HCT116 (cell line): ENCODE results near the gene GHR. TPM values are rescaled to one million over a fixed set of nuclear protein-coding genes. Genes with fewer than 3 reads are reported as not detected.

Experiments used
- ATAC-seq: fragments of 200-7000 bp; cut with Tn5 transposase; 2 replicates; pipeline ENCODE4 v1.9.1; 2020; ENCODE audit warnings: mild to moderate bottlenecking, moderate library complexity
- BruUV-seq: library from RNA; stranded (reverse); fragments of 400-500 nt; replicated peaks from 2 replicates; lab custom pipeline; 2021; lab: Mats Ljungman, UMichigan
- CTCF ChIA-PET: fragments of 300-600 bp; sonication (Branson Sonifier 250); formaldehyde crosslinking; loops from one replicate; lab custom pipeline; 2021; ENCODE audit warnings: antibody characterized with exemption; lab: Charles Lee
- POLR2A ChIA-PET: fragments of 300-600, 350-600 bp; sonication (Branson Sonifier 250); formaldehyde crosslinking; loops from one replicate; lab custom pipeline; 2021; ENCODE audit warnings: antibody characterized with exemption; lab: Charles Lee
- RAD21 ChIA-PET, 2 experiments: fragments of 300-600 bp; sonication (Branson Sonifier 250); formaldehyde crosslinking; loops; one replicate each; lab custom pipeline; 2023; ENCODE audit warnings: low total read pairs in 2 of 2; ENCODE audit not compliant: uncharacterized antibody in 2 of 2, unreplicated experiment in 2 of 2, low non-redundant PET in 1 of 2; lab: Charles Lee
- DNase-seq: peaks from one replicate; pipeline ENCODE4 v3.0.0-alpha.2; 2010; ENCODE audit warnings: low read depth, low spot score
- H2AFZ ChIP-seq: fragments of 200-600 bp; shearing (Covaris generic), sonication (generic); 2 replicates; pipeline ENCODE4 v1.6.1; 2017; ENCODE audit warnings: low read depth, mixed run types, mixed read lengths, antibody characterized with exemption, low read length; ENCODE audit not compliant: poor library complexity, severe bottlenecking
- H3K27ac ChIP-seq: 2 replicates; pipeline ENCODE4 v1.5.1; 2012; ENCODE audit warnings: low read depth, low read length
- H3K27me3 ChIP-seq: fragments of 200-600 bp; sonication (generic); 2 replicates; pipeline ENCODE4 v1.6.1; 2016; ENCODE audit warnings: mixed run types, low read length, mixed read lengths; ENCODE audit not compliant: insufficient read depth
- H3K36me3 ChIP-seq, 2 experiments: fragments of 200-500 bp in 1 of 2; fragments of 200-600 bp in 1 of 2; sonication (Bioruptor generic) in 1 of 2; sonication (generic) in 1 of 2; 2 replicates each; pipeline versions ENCODE4 v1.5.1 to v1.6.1; 2014 to 2016; ENCODE audit warnings: low read length in 2 of 2, inconsistent platforms in 1 of 2, mixed read lengths in 1 of 2, mixed run types in 1 of 2; ENCODE audit not compliant: insufficient read depth in 2 of 2, control insufficient read depth in 1 of 2
- H3K4me1 ChIP-seq, 2 experiments: fragments of 200-600 bp in 1 of 2; sonication (generic) in 1 of 2; 2 replicates each; pipeline versions ENCODE4 v1.5.1 to v1.6.1; 2012 to 2017; ENCODE audit warnings: low read length in 2 of 2, inconsistent platforms in 1 of 2, mild to moderate bottlenecking in 1 of 2, mixed read lengths in 1 of 2, mixed run types in 1 of 2, moderate library complexity in 1 of 2; ENCODE audit not compliant: insufficient read depth in 2 of 2, control insufficient read depth in 1 of 2
- H3K4me2 ChIP-seq: fragments of 200-600 bp; sonication (generic); 2 replicates; pipeline ENCODE4 v1.6.1; 2017; ENCODE audit warnings: mixed run types, low read length, mixed read lengths
- H3K4me3 ChIP-seq, 2 experiments: fragments of 200-600 bp in 1 of 2; sonication (generic) in 1 of 2; replicated peaks in 1 of 2; 2 replicates each; pipeline ENCODE4 v1.5.1; 2011 to 2016; ENCODE audit warnings: low read length in 2 of 2, control low read depth in 1 of 2, low read depth in 1 of 2, mild to moderate bottlenecking in 1 of 2, mixed read lengths in 1 of 2, mixed run types in 1 of 2
- H3K79me2 ChIP-seq: fragments of 200-600 bp; sonication (generic); 2 replicates; pipeline ENCODE4 v1.6.1; 2017; ENCODE audit warnings: mild to moderate bottlenecking, mixed run types, low read length, moderate library complexity, mixed read lengths; ENCODE audit not compliant: insufficient read depth
- H3K9ac ChIP-seq: fragments of 200-600 bp; sonication (generic); 2 replicates; pipeline ENCODE4 v1.6.1; 2016; ENCODE audit warnings: low read length, mixed read lengths
- H3K9me2 ChIP-seq: fragments of 200-600 bp; sonication (generic), shearing (Covaris generic); 2 replicates; pipeline ENCODE4 v1.6.1; 2017; ENCODE audit warnings: mixed run types, mild to moderate bottlenecking, moderate library complexity; ENCODE audit not compliant: insufficient read depth
- H3K9me3 ChIP-seq, 2 experiments: fragments of 200-500 bp in 1 of 2; fragments of 200-600 bp in 1 of 2; sonication (Bioruptor generic) in 1 of 2; sonication (generic) in 1 of 2; 2 replicates each; pipeline ENCODE4 v1.6.1; 2014 to 2017; ENCODE audit warnings: low read length in 2 of 2, mixed read lengths in 2 of 2, inconsistent platforms in 1 of 2, low read depth in 1 of 2, mild to moderate bottlenecking in 1 of 2, mixed run types in 1 of 2, moderate library complexity in 1 of 2; ENCODE audit not compliant: control insufficient read depth in 1 of 2, insufficient read depth in 1 of 2
- H4K20me1 ChIP-seq: fragments of 200-600 bp; sonication (generic), shearing (Covaris generic); 2 replicates; pipeline ENCODE4 v1.6.1; 2017; ENCODE audit warnings: mixed run types, mild to moderate bottlenecking, moderate library complexity; ENCODE audit not compliant: insufficient read depth
- CEBPB ChIP-seq: IDR thresholded peaks from 2 replicates; pipeline ENCODE4 v1.6.1; 2012; ENCODE audit warnings: low read depth
- EGR1 ChIP-seq: IDR thresholded peaks from 2 replicates; pipeline ENCODE4 v1.6.1; 2012; ENCODE audit warnings: low read depth
- ELF1 ChIP-seq: IDR thresholded peaks from 2 replicates; pipeline ENCODE4 v1.6.1; 2012; ENCODE audit warnings: low read depth, borderline replicate concordance
- EZH2phosphoT487 ChIP-seq: fragments of 200-600 bp; IDR thresholded peaks from 2 replicates; pipeline ENCODE4 v1.6.1; 2018; ENCODE audit warnings: antibody characterized with exemption, borderline replicate concordance
- FOSL1 ChIP-seq: IDR thresholded peaks from 2 replicates; pipeline ENCODE4 v1.6.1; 2012; ENCODE audit warnings: low read depth
- JUND ChIP-seq: IDR thresholded peaks from 2 replicates; pipeline ENCODE4 v1.6.1; 2012
- POLR2A ChIP-seq: IDR thresholded peaks from 2 replicates; pipeline ENCODE4 v1.7.0; 2011; ENCODE audit warnings: borderline replicate concordance; ENCODE audit not compliant: insufficient read depth, insufficient read length; ENCODE audit errors: extremely low read depth
- POLR2AphosphoS5 ChIP-seq: IDR thresholded peaks from 2 replicates; pipeline ENCODE4 v1.6.1; 2011; ENCODE audit warnings: mild to moderate bottlenecking, low read depth, low read length, moderate library complexity
- TCF7L2 ChIP-seq: IDR thresholded peaks from 2 replicates; pipeline ENCODE4 v1.7.0; 2011; ENCODE audit warnings: borderline replicate concordance, inconsistent platforms; ENCODE audit not compliant: insufficient read depth, insufficient read length; ENCODE audit errors: extremely low read depth
- YY1 ChIP-seq: IDR thresholded peaks from 2 replicates; pipeline ENCODE4 v1.6.1; 2011; ENCODE audit warnings: low read length, low read depth, moderate library complexity, mild to moderate bottlenecking; ENCODE audit not compliant: insufficient replicate concordance; ENCODE audit errors: extremely low read depth
- ZFX ChIP-seq: fragments of 450-650 bp; IDR thresholded peaks from 2 replicates; pipeline ENCODE4 v1.6.1; 2017
- intact Hi-C: fragments of 100-400 bp; cut with micrococcal nuclease; formaldehyde crosslinking; loops from 2 replicates; pipeline ENCODE4 v1.10.0; 2022
- total RNA-seq: library from RNA; stranded (reverse); gene quantifications from one replicate; pipeline ENCODE4 v1.2.1, GENCODE V29; 2021; ENCODE audit not compliant: unreplicated experiment
- TF ChIP-seq, protein P1 (sequence below): IDR thresholded peaks from 2 replicates; pipeline ENCODE4 v1.6.1; 2012
- TF ChIP-seq, protein P2 (sequence below): IDR thresholded peaks from 2 replicates; pipeline ENCODE4 v1.6.1; 2012; ENCODE audit warnings: low read depth

GHR gene
- total RNA-seq, 1 experiment from 2014 or later: not detected

DNA sequence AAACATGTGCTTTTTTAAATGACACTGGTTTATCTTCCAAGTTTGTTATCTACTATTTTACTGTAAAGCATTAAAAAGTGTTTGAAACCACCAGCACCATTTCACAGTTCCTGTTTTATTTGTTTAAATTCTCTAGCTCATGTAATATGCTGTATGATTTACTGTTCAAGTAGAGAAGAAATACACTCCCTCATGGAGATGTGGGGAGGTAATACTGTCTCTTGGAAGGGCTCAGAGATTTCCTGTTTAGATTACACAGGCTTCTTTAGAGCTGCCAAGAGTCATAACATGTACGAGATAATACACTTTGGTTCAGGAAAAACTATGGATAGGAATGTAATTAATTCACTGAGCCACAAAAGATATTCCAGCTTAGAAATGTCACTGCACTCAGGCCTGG is 198.4 kb downstream of the GHR start (continued):
- TF ChIP-seq POLR2AphosphoS5: no peak
- no peak for TF ChIP-seq JUND
- TF ChIP-seq POLR2A: no peak
- TF ChIP-seq, protein P1, sequence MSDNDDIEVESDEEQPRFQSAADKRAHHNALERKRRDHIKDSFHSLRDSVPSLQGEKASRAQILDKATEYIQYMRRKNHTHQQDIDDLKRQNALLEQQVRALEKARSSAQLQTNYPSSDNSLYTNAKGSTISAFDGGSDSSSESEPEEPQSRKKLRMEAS: no peak
- no peak for TF ChIP-seq EGR1
- TF ChIP-seq ZFX: no peak
- no peak for TF ChIP-seq YY1
- TF ChIP-seq CEBPB: no peak

DNA sequence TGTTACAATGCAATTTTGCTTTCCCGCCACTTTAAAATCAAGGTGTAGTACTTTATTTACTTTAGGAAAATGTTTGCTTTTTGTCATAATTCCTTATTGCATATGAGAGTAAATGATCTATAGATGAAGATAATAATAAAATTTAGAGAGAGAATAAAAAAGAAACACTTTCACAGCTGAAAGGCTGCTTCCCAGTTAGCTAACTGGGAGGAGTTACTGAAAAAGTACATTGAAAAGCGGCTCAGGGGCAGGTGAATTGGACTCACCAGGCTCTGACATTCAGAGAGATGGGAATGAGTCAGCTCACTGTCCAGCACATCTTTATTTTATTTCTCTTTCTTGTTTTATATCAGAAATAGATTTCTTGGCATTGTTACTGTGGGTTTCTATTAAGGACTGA is 201.7 kb downstream of the GHR start:
- no peak overlapping the region for H3K4me2 ChIP-seq
- ChIA-PET CTCF (no interaction called here), POLR2A (no interaction called here), RAD21 (no interaction called here)
- no peaks in the 10 kb centered on the region for H4K20me1 ChIP-seq
- H3K4me3 ChIP-seq: no peak overlapping the region
- H3K36me3 ChIP-seq: no peaks in the 10 kb centered on the region
- DNase-seq (no peak), ATAC-seq (no peak)
- H3K9ac ChIP-seq: no peak overlapping the region
- no peak overlapping the region for H2AFZ ChIP-seq
- H3K9me2 ChIP-seq: no peaks in the 10 kb centered on the region
- intact Hi-C loops: no loop called here
- H3K27ac ChIP-seq: no peak overlapping the region
- no peaks in the 10 kb centered on the region for H3K9me3 ChIP-seq
- no peaks in the 10 kb centered on the region for H3K79me2 ChIP-seq
- H3K27me3 ChIP-seq: peaks cover 15% of the 10 kb centered on the region
- TF ChIP-seq ELF1: no peak
- no peak for TF ChIP-seq POLR2A
- TF ChIP-seq EGR1: no peak
- TF ChIP-seq, protein P2, sequence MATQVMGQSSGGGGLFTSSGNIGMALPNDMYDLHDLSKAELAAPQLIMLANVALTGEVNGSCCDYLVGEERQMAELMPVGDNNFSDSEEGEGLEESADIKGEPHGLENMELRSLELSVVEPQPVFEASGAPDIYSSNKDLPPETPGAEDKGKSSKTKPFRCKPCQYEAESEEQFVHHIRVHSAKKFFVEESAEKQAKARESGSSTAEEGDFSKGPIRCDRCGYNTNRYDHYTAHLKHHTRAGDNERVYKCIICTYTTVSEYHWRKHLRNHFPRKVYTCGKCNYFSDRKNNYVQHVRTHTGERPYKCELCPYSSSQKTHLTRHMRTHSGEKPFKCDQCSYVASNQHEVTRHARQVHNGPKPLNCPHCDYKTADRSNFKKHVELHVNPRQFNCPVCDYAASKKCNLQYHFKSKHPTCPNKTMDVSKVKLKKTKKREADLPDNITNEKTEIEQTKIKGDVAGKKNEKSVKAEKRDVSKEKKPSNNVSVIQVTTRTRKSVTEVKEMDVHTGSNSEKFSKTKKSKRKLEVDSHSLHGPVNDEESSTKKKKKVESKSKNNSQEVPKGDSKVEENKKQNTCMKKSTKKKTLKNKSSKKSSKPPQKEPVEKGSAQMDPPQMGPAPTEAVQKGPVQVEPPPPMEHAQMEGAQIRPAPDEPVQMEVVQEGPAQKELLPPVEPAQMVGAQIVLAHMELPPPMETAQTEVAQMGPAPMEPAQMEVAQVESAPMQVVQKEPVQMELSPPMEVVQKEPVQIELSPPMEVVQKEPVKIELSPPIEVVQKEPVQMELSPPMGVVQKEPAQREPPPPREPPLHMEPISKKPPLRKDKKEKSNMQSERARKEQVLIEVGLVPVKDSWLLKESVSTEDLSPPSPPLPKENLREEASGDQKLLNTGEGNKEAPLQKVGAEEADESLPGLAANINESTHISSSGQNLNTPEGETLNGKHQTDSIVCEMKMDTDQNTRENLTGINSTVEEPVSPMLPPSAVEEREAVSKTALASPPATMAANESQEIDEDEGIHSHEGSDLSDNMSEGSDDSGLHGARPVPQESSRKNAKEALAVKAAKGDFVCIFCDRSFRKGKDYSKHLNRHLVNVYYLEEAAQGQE: no peak
- no peak for TF ChIP-seq EZH2phosphoT487
- no peak for TF ChIP-seq ZFX
- no peak for TF ChIP-seq TCF7L2
- TF ChIP-seq FOSL1: no peak
- H3K4me1 ChIP-seq: no peaks in the 10 kb centered on the region
- no TSS peak for BruUV-seq
